Caco-2 (cell line): ENCODE results near the gene HACD2. TPM values are rescaled to one million over a fixed set of nuclear protein-coding genes. Genes with fewer than 3 reads are reported as not detected.
A peak's percentile ranks its signal among the peaks of the same experiment; 100 is the strongest.

ENCODE experiments used
- BruUV-seq: library from RNA; stranded (reverse); fragments of 400-500 nt; replicated peaks from 2 replicates; lab custom pipeline; 2021; lab: Mats Ljungman, UMichigan
- CTCF ChIA-PET: fragments of 300-600 bp; sonication (Branson Sonifier 250); formaldehyde crosslinking; loops from one replicate; lab custom pipeline; 2022; ENCODE audit warnings: antibody characterized with exemption; lab: Charles Lee
- POLR2A ChIA-PET: fragments of 300-600 bp; sonication (Branson Sonifier 250); formaldehyde crosslinking; loops from one replicate; lab custom pipeline; 2022; ENCODE audit warnings: antibody characterized with exemption; lab: Charles Lee
- DNase-seq, 2 experiments: peaks; one replicate each; pipeline versions ENCODE4 v3.0.0 to v3.0.0-alpha.2; 2020 to 2022
- H3K27me3 ChIP-seq: replicated peaks from 2 replicates; pipeline ENCODE4 v1.6.0; 2011; ENCODE audit warnings: low read length; ENCODE audit not compliant: control insufficient read depth, insufficient read depth
- H3K36me3 ChIP-seq: 2 replicates; pipeline ENCODE4 v1.5.1; 2011; ENCODE audit warnings: low read length; ENCODE audit not compliant: control insufficient read depth, insufficient read depth
- H3K4me1 ChIP-seq: fragments of 250-450 bp; sonication (Bioruptor Pico); 2 replicates; pipeline ENCODE4 v1.5.1; 2020; ENCODE audit warnings: mild to moderate bottlenecking
- H3K4me3 ChIP-seq: 2 replicates; pipeline ENCODE4 v1.5.1; 2011; ENCODE audit warnings: low read depth, mild to moderate bottlenecking, control low read depth, low read length
- H3K9me3 ChIP-seq: fragments of 250-450 bp; sonication (Bioruptor Pico); 2 replicates; pipeline ENCODE4 v1.5.1; 2020; ENCODE audit warnings: mild to moderate bottlenecking, moderate library complexity
- H3K27ac Mint-ChIP-seq: one replicate; pipeline ENCODE4 v1.8.0; 2022; ENCODE audit warnings: mixed read lengths; ENCODE audit not compliant: unreplicated experiment
- H3K27me3 Mint-ChIP-seq: one replicate; pipeline ENCODE4 v1.8.0; 2022; ENCODE audit warnings: mixed read lengths; ENCODE audit not compliant: insufficient read depth, unreplicated experiment
- H3K36me3 Mint-ChIP-seq: one replicate; pipeline ENCODE4 v1.8.0; 2022; ENCODE audit warnings: mild to moderate bottlenecking, mixed read lengths; ENCODE audit not compliant: insufficient read depth, unreplicated experiment
- H3K4me1 Mint-ChIP-seq: one replicate; pipeline ENCODE4 v1.8.0; 2022; ENCODE audit warnings: low read depth, mixed read lengths; ENCODE audit not compliant: unreplicated experiment
- H3K4me3 Mint-ChIP-seq: one replicate; pipeline ENCODE4 v1.8.0; 2022; ENCODE audit warnings: mild to moderate bottlenecking, moderate library complexity, mixed read lengths; ENCODE audit not compliant: unreplicated experiment
- H3K9me3 Mint-ChIP-seq: one replicate; pipeline ENCODE4 v1.8.0; 2022; ENCODE audit warnings: mixed read lengths; ENCODE audit not compliant: unreplicated experiment
- CTCF ChIP-seq, 2 experiments: fragments of 200-600 bp in 1 of 2; IDR thresholded peaks; 1 replicate in 1 of 2; 2 replicates in 1 of 2; pipeline versions ENCODE4 v1.5.1 to v1.8.0; 2011 to 2022; ENCODE audit warnings: antibody characterized with exemption in 1 of 2, control low read depth in 1 of 2, inconsistent platforms in 1 of 2, low read depth in 1 of 2, low read length in 1 of 2, mild to moderate bottlenecking in 1 of 2, moderate library complexity in 1 of 2; ENCODE audit not compliant: insufficient read depth in 1 of 2, severe bottlenecking in 1 of 2, unreplicated experiment in 1 of 2
- intact Hi-C: fragments of 100-400 bp; cut with micrococcal nuclease; formaldehyde crosslinking; loops from one replicate; pipeline ENCODE4 v1.10.0; 2022; ENCODE audit not compliant: unreplicated experiment
- total RNA-seq: library from RNA; stranded (reverse); gene quantifications from 2 replicates; pipeline ENCODE4 v1.2.3, GENCODE V29; 2022

Gene HACD2
- total RNA-seq, 1 experiment from 2014 or later: 92.5 TPM

- H3K27ac Mint-ChIP-seq: no peak overlapping the region
- H3K9me3 ChIP-seq: no peaks in the 10 kb centered on the region
- H3K27me3 ChIP-seq: no peaks in the 10 kb centered on the region
- H3K4me3 ChIP-seq: no peak overlapping the region
- CTCF ChIA-PET: no interaction called here
- DNase-seq: no peak
- no peak overlapping the region for H3K4me3 Mint-ChIP-seq
- H3K4me1 Mint-ChIP-seq: no peaks in the 10 kb centered on the region
- POLR2A ChIA-PET: no interaction called here
- BruUV-seq: no TSS peak
- no peaks in the 10 kb centered on the region for H3K27me3 Mint-ChIP-seq
- no peak for TF ChIP-seq CTCF (IDR thresholded peaks at IDR 0.05; ENCODE audit: insufficient read depth in 1 of 2, low read depth in 1 of 2, low read length in 1 of 2, severe bottlenecking in 1 of 2, unreplicated experiment in 1 of 2)
- H3K36me3 Mint-ChIP-seq: peaks cover 28% of the 10 kb centered on the region
- H3K9me3 Mint-ChIP-seq: no peaks in the 10 kb centered on the region
- no peaks in the 10 kb centered on the region for H3K4me1 ChIP-seq
- intact Hi-C loops: no loop called here
- H3K36me3 ChIP-seq: no peaks in the 10 kb centered on the region; the same call in 1 of the 2 replicates
Observed at GRCh38 chr3:123499322-123499721, 85.5 kb downstream of the HACD2 start.

GRCh38 chr3:123498761-123499160 is 86.1 kb downstream of the HACD2 start:
- Mint-ChIP-seq H3K4me1 (no peaks in the 10 kb centered on the region), H3K4me3 (no peak overlapping the region), H3K9me3 (no peaks in the 10 kb centered on the region), H3K27me3 (no peaks in the 10 kb centered on the region), H3K27ac (no peak overlapping the region), H3K36me3 (peaks cover 33% of the 10 kb centered on the region)
- no peak overlapping the region for H3K4me3 ChIP-seq
- BruUV-seq: no TSS peak
- intact Hi-C loops: no loop called here
- TF ChIP-seq CTCF (IDR thresholded peaks at IDR 0.05; ENCODE audit: insufficient read depth in 1 of 2, low read depth in 1 of 2, low read length in 1 of 2, severe bottlenecking in 1 of 2, unreplicated experiment in 1 of 2): no peak
- no peak for DNase-seq
- ChIA-PET CTCF (no interaction called here), POLR2A (no interaction called here)
- no peaks in the 10 kb centered on the region for H3K27me3 ChIP-seq
- no peaks in the 10 kb centered on the region for H3K4me1 ChIP-seq
- H3K36me3 ChIP-seq: no peaks in the 10 kb centered on the region; the same call in 1 of the 2 replicates
- H3K9me3 ChIP-seq: no peaks in the 10 kb centered on the region

GRCh38 chr3:123493912-123494311 is 90.9 kb downstream of the HACD2 start:
- no peak overlapping the region for H3K27ac Mint-ChIP-seq
- Histone ChIP-seq H3K4me1 (no peaks in the 10 kb centered on the region), H3K36me3 (no peaks in the 10 kb centered on the region; the same call in 1 of the 2 replicates), H3K27me3 (no peaks in the 10 kb centered on the region), H3K4me3 (no peak overlapping the region), H3K9me3 (no peaks in the 10 kb centered on the region)
- POLR2A ChIA-PET: no interaction called here
- H3K4me3 Mint-ChIP-seq: no peak overlapping the region
- H3K4me1 Mint-ChIP-seq: no peaks in the 10 kb centered on the region
- H3K27me3 Mint-ChIP-seq: no peaks in the 10 kb centered on the region
- no peak for DNase-seq
- CTCF ChIA-PET: interaction anchor here (0.5 kb wide), 1 partner anchor 17 kb away, joined by 4 read pairs; no protein-coding TSS in a partner anchor
- no peaks in the 10 kb centered on the region for H3K9me3 Mint-ChIP-seq
- TSS peak; percentile 19 for BruUV-seq
- H3K36me3 Mint-ChIP-seq: peaks cover 44% of the 10 kb centered on the region
- TF ChIP-seq CTCF (IDR thresholded peaks at IDR 0.05; ENCODE audit: insufficient read depth in 1 of 2, low read depth in 1 of 2, low read length in 1 of 2, severe bottlenecking in 1 of 2, unreplicated experiment in 1 of 2): no peak
- intact Hi-C loops: no loop called here
